HAP-1 (cell line): ENCODE data around the gene EML6.

Experiments used
- DNase-seq, 2 experiments: peaks; one replicate each; pipeline ENCODE4 v3.0.0-alpha.2; 2016 to 2020; ENCODE audit warnings: low spot score in 2 of 2
- H3K27me3 ChIP-seq: fragments of 250-450 bp; sonication (Bioruptor Pico); 2 replicates; pipeline ENCODE4 v1.5.1; 2020; ENCODE audit warnings: low read depth, mild to moderate bottlenecking, moderate library complexity
- H3K36me3 ChIP-seq: fragments of 250-450 bp; sonication (Bioruptor Pico); replicated peaks from 2 replicates; pipeline ENCODE4 v1.5.1; 2020; ENCODE audit warnings: mild to moderate bottlenecking
- H3K4me1 ChIP-seq: fragments of 250-450 bp; sonication (Bioruptor Pico); 2 replicates; pipeline ENCODE4 v1.5.1; 2020; ENCODE audit warnings: mild to moderate bottlenecking
- H3K4me3 ChIP-seq: fragments of 250-450 bp; sonication (Bioruptor Pico); 2 replicates; pipeline ENCODE4 v1.5.1; 2020; ENCODE audit warnings: mild to moderate bottlenecking, moderate library complexity
- H3K9me3 ChIP-seq: fragments of 250-450 bp; sonication (Bioruptor Pico); 2 replicates; pipeline ENCODE4 v1.5.1; 2020; ENCODE audit warnings: mild to moderate bottlenecking, moderate library complexity
- in situ Hi-C: fragments of 300-500 bp; cut with MboI; formaldehyde crosslinking; loops from 3 replicates; pipeline ENCODE4 v1.14.3; 2020; ENCODE audit warnings: low sequenced_read_pairs, inconsistent platforms, mixed read lengths

Gene EML6

GRCh38 chr2:54808661-54809060, 85.2 kb downstream of the EML6 start:
- H3K36me3 ChIP-seq: no peaks in the 10 kb centered on the region
- no peaks in the 10 kb centered on the region for H3K9me3 ChIP-seq
- no peak for DNase-seq
- peaks cover 19% of the 10 kb centered on the region for H3K4me1 ChIP-seq
- in situ Hi-C loops: no loop called here
- no peaks in the 10 kb centered on the region for H3K27me3 ChIP-seq
- no peak overlapping the region for H3K4me3 ChIP-seq

GRCh38 chr2:54809819-54810218, 86.4 kb downstream of the EML6 start:
- no peaks in the 10 kb centered on the region for H3K9me3 ChIP-seq
- no peaks in the 10 kb centered on the region for H3K27me3 ChIP-seq
- no peaks in the 10 kb centered on the region for H3K36me3 ChIP-seq
- in situ Hi-C loops: no loop called here
- H3K4me1 ChIP-seq: peaks cover 21% of the 10 kb centered on the region
- H3K4me3 ChIP-seq: no peak overlapping the region
- no peak for DNase-seq

- Histone ChIP-seq H3K9me3 (no peaks in the 10 kb centered on the region), H3K36me3 (no peaks in the 10 kb centered on the region), H3K4me1 (peaks cover 25% of the 10 kb centered on the region), H3K27me3 (no peaks in the 10 kb centered on the region), H3K4me3 (no peak overlapping the region)
- in situ Hi-C loops: no loop called here
- no peak for DNase-seq
Observed at GRCh38 chr2:54810246-54810645, 86.8 kb downstream of the EML6 start.

- DNase-seq: no peak
- Histone ChIP-seq H3K36me3 (no peaks in the 10 kb centered on the region), H3K4me3 (no peak overlapping the region), H3K27me3 (no peaks in the 10 kb centered on the region), H3K4me1 (peaks cover 30% of the 10 kb centered on the region), H3K9me3 (no peaks in the 10 kb centered on the region)
- in situ Hi-C loops: no loop called here
Observed at GRCh38 chr2:54813584-54813983, 90.1 kb downstream of the EML6 start.

- no peaks in the 10 kb centered on the region for H3K9me3 ChIP-seq
- H3K36me3 ChIP-seq: no peaks in the 10 kb centered on the region
- DNase-seq: peak in 1 of 2 experiments; percentile 51
- no peak overlapping the region for H3K4me3 ChIP-seq
- no peaks in the 10 kb centered on the region for H3K27me3 ChIP-seq
- in situ Hi-C loops: no loop called here
- H3K4me1 ChIP-seq: peaks cover 21% of the 10 kb centered on the region
Observed at GRCh38 chr2:54814389-54815147, 91.1 kb downstream of the EML6 start.

- Histone ChIP-seq H3K27me3 (no peaks in the 10 kb centered on the region), H3K36me3 (no peaks in the 10 kb centered on the region), H3K4me1 (peaks cover 19% of the 10 kb centered on the region), H3K4me3 (no peak overlapping the region), H3K9me3 (no peaks in the 10 kb centered on the region)
- in situ Hi-C loops: no loop called here
- DNase-seq: peak in 1 of 2 experiments; percentile 15
Observed at GRCh38 chr2:54815148-54815539, 91.7 kb downstream of the EML6 start.

GRCh38 chr2:54818226-54818625, 94.8 kb downstream of the EML6 start:
- in situ Hi-C loops: no loop called here
- no peaks in the 10 kb centered on the region for H3K27me3 ChIP-seq

GRCh38 chr2:54820558-54820957, 97.1 kb downstream of the EML6 start:
- peaks cover 17% of the 10 kb centered on the region for H3K4me1 ChIP-seq
- no peak for DNase-seq
- in situ Hi-C loops: no loop called here
- no peaks in the 10 kb centered on the region for H3K27me3 ChIP-seq
- no peak overlapping the region for H3K4me3 ChIP-seq
- no peaks in the 10 kb centered on the region for H3K9me3 ChIP-seq
- no peaks in the 10 kb centered on the region for H3K36me3 ChIP-seq

More at GRCh38 chr2:54818226-54818625, 94.8 kb downstream of the EML6 start:
- Histone ChIP-seq H3K4me1 (peaks cover 30% of the 10 kb centered on the region), H3K4me3 (no peak overlapping the region), H3K9me3 (no peaks in the 10 kb centered on the region), H3K36me3 (no peaks in the 10 kb centered on the region)
- no peak for DNase-seq

GRCh38 chr2:54824567-54824966, 101.1 kb downstream of the EML6 start:
- H3K4me1 ChIP-seq: peaks cover 16% of the 10 kb centered on the region
- no peak for DNase-seq
- H3K36me3 ChIP-seq: no peaks in the 10 kb centered on the region
- H3K9me3 ChIP-seq: no peaks in the 10 kb centered on the region
- in situ Hi-C loops: no loop called here
- no peaks in the 10 kb centered on the region for H3K27me3 ChIP-seq
- H3K4me3 ChIP-seq: no peak overlapping the region

- in situ Hi-C loops: loop anchor here (25.0 kb wide), 1 partner anchor 718 kb away; the partner anchor contains the start of gene ACYP2
- Histone ChIP-seq H3K9me3 (no peaks in the 10 kb centered on the region), H3K4me3 (no peak overlapping the region), H3K36me3 (no peaks in the 10 kb centered on the region), H3K4me1 (peaks cover 3% of the 10 kb centered on the region; the same call in 1 of the 2 replicates), H3K27me3 (no peaks in the 10 kb centered on the region)
- DNase-seq: no peak
Observed at GRCh38 chr2:54830546-54830945, 107.1 kb downstream of the EML6 start.

- Histone ChIP-seq H3K27me3 (no peaks in the 10 kb centered on the region), H3K9me3 (no peaks in the 10 kb centered on the region), H3K4me3 (no peak overlapping the region), H3K36me3 (no peaks in the 10 kb centered on the region), H3K4me1 (peaks cover 3% of the 10 kb centered on the region; the same call in 1 of the 2 replicates)
- no peak for DNase-seq
- in situ Hi-C loops: loop anchor here (25.0 kb wide), 1 partner anchor 719 kb away; the partner anchor contains the start of gene ACYP2
Observed at GRCh38 chr2:54831480-54831879, 108.0 kb downstream of the EML6 start.

- DNase-seq: no peak
- in situ Hi-C loops: loop anchor here (25.0 kb wide), 1 partner anchor 722 kb away; the partner anchor contains the start of gene ACYP2
- Histone ChIP-seq H3K4me3 (no peak overlapping the region), H3K36me3 (no peaks in the 10 kb centered on the region), H3K4me1 (no peaks in the 10 kb centered on the region), H3K27me3 (no peaks in the 10 kb centered on the region), H3K9me3 (no peaks in the 10 kb centered on the region)
Observed at GRCh38 chr2:54834721-54835120, 111.3 kb downstream of the EML6 start.

- no peaks in the 10 kb centered on the region for H3K4me1 ChIP-seq
- H3K9me3 ChIP-seq: no peaks in the 10 kb centered on the region
- H3K27me3 ChIP-seq: no peaks in the 10 kb centered on the region
- no peak overlapping the region for H3K4me3 ChIP-seq
- in situ Hi-C loops: loop anchor here (25.0 kb wide), 1 partner anchor 724 kb away; the partner anchor contains the start of gene ACYP2
- H3K36me3 ChIP-seq: no peaks in the 10 kb centered on the region
- no peak for DNase-seq
Observed at GRCh38 chr2:54836477-54836876, 113.0 kb downstream of the EML6 start.

GRCh38 chr2:54838585-54839035, 115.1 kb downstream of the EML6 start:
- Histone ChIP-seq H3K4me3 (no peak overlapping the region), H3K9me3 (no peaks in the 10 kb centered on the region), H3K27me3 (no peaks in the 10 kb centered on the region), H3K4me1 (no peaks in the 10 kb centered on the region), H3K36me3 (no peaks in the 10 kb centered on the region)
- in situ Hi-C loops: loop anchor here (25.0 kb wide), 1 partner anchor 726 kb away; the partner anchor contains the start of gene ACYP2
- peak; percentile 60 to 82 for DNase-seq
